Measurements from ENCODE around the gene BMF.
A peak's percentile ranks its signal among the peaks of the same experiment; 100 is the strongest.

The BMF gene

DNA sequence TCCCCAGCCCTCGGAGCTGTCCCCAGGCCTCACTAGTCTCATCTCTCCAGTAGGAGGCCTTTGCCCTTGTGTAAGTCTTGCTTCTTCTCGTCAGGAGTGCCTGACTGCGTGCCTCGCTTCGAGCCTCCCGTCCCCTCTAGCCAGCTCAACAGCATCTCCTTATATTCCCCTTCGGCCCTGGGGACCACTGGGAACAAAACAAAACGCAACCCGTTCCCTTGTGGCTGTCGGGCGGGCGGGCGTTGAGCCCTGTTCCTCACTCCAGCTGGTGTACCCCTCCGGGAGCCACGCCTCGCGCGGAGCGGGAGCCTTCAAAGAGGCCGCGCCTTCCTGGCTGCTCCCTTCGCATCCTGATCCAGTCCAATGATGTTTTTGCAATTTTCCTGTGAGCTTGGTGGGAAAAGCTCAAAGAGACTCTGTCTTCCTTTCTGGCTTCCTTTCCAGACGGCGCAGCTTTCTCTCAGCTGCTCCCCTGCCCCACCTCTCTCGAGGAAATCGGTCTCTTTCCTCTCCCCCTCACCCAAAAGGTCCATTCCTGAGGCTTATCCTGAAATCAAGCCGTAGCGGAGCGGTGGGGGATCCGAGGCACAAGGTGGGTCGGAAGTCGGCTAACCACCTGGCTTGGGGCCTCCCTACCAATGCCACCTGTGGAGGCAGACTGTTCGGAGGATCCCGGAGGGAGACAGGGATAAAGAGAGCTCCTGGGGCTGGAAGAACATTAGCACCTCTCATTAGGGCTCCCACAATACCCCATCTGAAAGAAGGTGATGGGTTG lies 36.3 kb downstream of the BMF start:
- H3K27ac Mint-ChIP-seq (ENCODE audit: low read depth): no peak overlapping the region
- DNase-seq (ENCODE audit: low spot score in 2 of 2) (no peak), ATAC-seq (replicated peaks; ENCODE audit: extremely low read depth, poor library complexity, severe bottlenecking) (no peak)
- no peaks in the 10 kb centered on the region for H3K27me3 Mint-ChIP-seq
- H3K36me3 Mint-ChIP-seq (ENCODE audit: insufficient read depth): no peaks in the 10 kb centered on the region
- no peaks in the 10 kb centered on the region for H3K9me3 Mint-ChIP-seq
- no peak overlapping the region for H3K4me3 Mint-ChIP-seq
- peaks cover 13% of the 10 kb centered on the region for H3K4me1 Mint-ChIP-seq

DNA sequence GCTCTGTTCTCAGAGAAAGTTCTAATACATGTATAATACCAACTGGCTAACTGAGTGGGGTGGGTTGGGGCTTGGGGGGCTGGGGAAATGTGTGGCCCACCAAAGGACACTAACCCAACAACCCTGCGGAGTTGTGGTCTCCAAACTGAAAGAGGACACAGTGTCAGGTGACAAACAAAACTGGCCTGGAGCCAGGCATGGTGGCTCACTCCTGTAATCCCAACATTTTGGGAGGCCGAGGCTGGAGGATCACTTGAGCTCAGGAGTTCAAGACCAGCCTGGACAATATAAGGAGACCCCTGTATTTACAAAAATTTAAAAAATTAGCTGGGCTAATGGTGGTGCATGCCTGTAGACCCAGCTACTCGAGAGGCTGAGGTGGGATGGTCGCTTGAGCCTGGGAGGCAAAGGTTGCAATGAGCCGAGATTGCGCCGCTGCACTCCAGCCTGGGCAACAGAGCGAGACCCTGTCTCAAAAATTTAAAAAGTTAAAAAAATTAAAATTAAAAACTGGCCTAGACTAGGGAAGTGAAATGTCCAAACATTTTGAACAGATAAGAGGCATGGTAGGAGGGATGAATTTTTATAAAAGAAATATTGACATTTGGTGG lies 38.0 kb downstream of the BMF start:
- no peak for ATAC-seq (replicated peaks; ENCODE audit: extremely low read depth, poor library complexity, severe bottlenecking)
- Mint-ChIP-seq H3K27ac (ENCODE audit: low read depth) (no peak overlapping the region), H3K4me1 (peaks cover 13% of the 10 kb centered on the region), H3K9me3 (no peaks in the 10 kb centered on the region), H3K36me3 (ENCODE audit: insufficient read depth) (no peaks in the 10 kb centered on the region), H3K27me3 (no peaks in the 10 kb centered on the region), H3K4me3 (no peak overlapping the region)
- DNase-seq (ENCODE audit: low spot score in 2 of 2): no peak

- DNase-seq (ENCODE audit: low spot score in 2 of 2) (no peak), ATAC-seq (replicated peaks; ENCODE audit: extremely low read depth, poor library complexity, severe bottlenecking) (no peak)
- no peak overlapping the region for H3K27ac Mint-ChIP-seq (ENCODE audit: low read depth)
- H3K4me3 Mint-ChIP-seq: no peak overlapping the region
- no peaks in the 10 kb centered on the region for H3K27me3 Mint-ChIP-seq
- peaks cover 13% of the 10 kb centered on the region for H3K4me1 Mint-ChIP-seq
- no peaks in the 10 kb centered on the region for H3K9me3 Mint-ChIP-seq
- H3K36me3 Mint-ChIP-seq (ENCODE audit: insufficient read depth): no peaks in the 10 kb centered on the region
Measured at GRCh38 chr15:40070166-40070557, 38.5 kb downstream of the BMF start.

GRCh38 chr15:40069178-40070165 lies 39.2 kb downstream of the BMF start:
- H3K27me3 Mint-ChIP-seq: no peaks in the 10 kb centered on the region
- no peaks in the 10 kb centered on the region for H3K9me3 Mint-ChIP-seq
- H3K4me1 Mint-ChIP-seq: peaks cover 11% of the 10 kb centered on the region
- no peaks in the 10 kb centered on the region for H3K36me3 Mint-ChIP-seq (ENCODE audit: insufficient read depth)
- H3K4me3 Mint-ChIP-seq: no peak overlapping the region
- DNase-seq (ENCODE audit: low spot score in 2 of 2) (no peak), ATAC-seq (replicated peaks; ENCODE audit: extremely low read depth, poor library complexity, severe bottlenecking) (no peak)
- H3K27ac Mint-ChIP-seq (ENCODE audit: low read depth): no peak overlapping the region

DNA sequence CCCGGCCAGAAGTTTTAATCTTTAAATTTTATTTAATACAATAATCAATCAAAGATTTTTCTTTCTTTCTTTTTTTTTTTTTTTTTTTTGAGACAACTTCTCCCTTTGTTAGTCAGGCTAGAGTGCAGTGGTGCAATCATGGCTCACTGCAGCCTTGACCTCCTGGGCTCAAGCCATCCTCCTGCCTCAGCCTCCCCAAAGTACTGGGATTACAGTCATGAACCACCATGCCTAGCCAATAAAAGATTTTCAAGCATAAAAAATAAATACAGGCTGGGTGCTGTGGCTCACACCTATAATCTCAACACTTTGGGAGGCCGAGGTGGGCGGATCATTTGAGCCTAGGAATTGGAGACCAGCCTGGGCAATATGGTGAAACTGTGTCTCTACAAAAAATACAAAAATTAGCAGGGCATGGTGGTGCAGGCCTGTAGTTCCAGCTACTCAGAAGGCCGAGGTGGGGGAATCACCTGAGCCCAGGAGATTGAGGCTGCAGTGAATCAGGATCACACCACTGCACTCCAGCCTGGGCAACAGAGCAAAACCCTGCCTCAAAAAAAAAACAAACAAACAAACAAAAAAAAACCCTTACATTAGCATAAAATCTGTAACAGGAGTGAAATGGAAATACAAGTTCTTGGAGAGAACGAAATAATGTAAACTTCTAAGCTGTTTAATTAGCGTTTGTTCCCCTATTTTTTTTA lies 40.6 kb downstream of the BMF start:
- Mint-ChIP-seq H3K4me1 (no peaks in the 10 kb centered on the region), H3K36me3 (ENCODE audit: insufficient read depth) (no peaks in the 10 kb centered on the region), H3K27ac (ENCODE audit: low read depth) (no peak overlapping the region), H3K9me3 (no peaks in the 10 kb centered on the region), H3K27me3 (no peaks in the 10 kb centered on the region), H3K4me3 (no peak overlapping the region)
- ATAC-seq (replicated peaks; ENCODE audit: extremely low read depth, poor library complexity, severe bottlenecking) (no peak), DNase-seq (ENCODE audit: low spot score in 2 of 2) (no peak)

GRCh38 chr15:40066589-40066988 lies 42.1 kb downstream of the BMF start:
- Mint-ChIP-seq H3K36me3 (ENCODE audit: insufficient read depth) (no peaks in the 10 kb centered on the region), H3K27me3 (no peaks in the 10 kb centered on the region), H3K4me1 (no peaks in the 10 kb centered on the region), H3K4me3 (no peak overlapping the region), H3K9me3 (no peaks in the 10 kb centered on the region), H3K27ac (ENCODE audit: low read depth) (no peak overlapping the region)
- no peak for DNase-seq (ENCODE audit: low spot score in 2 of 2)
- ATAC-seq (replicated peaks; ENCODE audit: extremely low read depth, poor library complexity, severe bottlenecking): no peak

DNA sequence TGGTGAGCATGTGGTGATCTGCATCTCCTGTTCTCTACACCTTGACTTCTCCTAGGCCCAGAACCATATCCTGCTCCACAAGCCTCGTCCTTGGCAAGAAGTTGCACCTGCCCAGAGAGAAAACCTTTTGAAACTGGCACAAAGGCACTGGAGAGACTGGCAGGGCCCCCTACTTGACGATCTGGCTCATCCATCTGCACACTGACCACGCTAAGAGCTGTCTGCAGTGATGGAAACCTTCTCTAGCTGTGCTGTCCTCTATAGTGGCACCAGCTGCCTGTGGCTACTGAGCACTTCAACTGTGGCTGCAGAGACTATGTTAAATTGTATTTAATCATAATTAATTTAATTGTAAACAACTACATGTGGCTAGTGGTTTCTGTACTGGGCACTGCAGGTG lies 43.5 kb downstream of the BMF start:
- no peak for ATAC-seq (replicated peaks; ENCODE audit: extremely low read depth, poor library complexity, severe bottlenecking)
- Mint-ChIP-seq H3K4me1 (no peaks in the 10 kb centered on the region), H3K27ac (ENCODE audit: low read depth) (no peak overlapping the region), H3K9me3 (no peaks in the 10 kb centered on the region), H3K27me3 (no peaks in the 10 kb centered on the region), H3K36me3 (ENCODE audit: insufficient read depth) (no peaks in the 10 kb centered on the region), H3K4me3 (no peak overlapping the region)
- no peak for DNase-seq (ENCODE audit: low spot score in 2 of 2)

DNA sequence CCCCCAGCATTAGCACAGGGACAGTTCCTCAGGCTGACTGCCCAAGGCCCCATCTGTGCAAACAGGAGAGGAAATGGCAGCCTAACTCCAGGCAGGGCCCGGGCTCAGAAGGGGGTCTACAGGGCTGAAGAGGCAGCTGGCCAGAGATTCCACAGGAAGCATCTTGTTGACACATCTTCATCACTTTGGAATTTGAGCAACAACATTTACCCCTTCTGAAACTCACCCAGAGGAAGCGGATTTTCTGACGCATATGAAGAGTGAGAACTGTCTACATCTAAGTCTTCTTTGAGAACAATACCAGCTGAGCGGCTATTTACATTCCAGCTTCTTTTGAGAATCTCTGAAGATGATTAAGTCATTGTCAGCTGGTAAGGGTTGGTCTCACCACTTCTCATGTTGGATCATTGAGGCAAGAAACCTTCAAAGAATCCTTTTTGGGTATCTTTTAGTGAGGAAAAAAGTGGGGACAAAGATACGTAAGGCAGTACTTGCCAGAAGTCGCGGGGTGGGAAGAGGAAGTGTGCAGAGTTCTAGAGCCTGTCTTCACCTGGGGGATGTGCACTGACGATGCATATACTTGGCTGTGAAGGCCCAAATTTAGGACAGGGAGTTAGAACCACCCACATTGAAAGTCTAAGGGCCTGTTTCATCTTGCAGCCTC lies 44.3 kb downstream of the BMF start:
- no peak overlapping the region for H3K27ac Mint-ChIP-seq (ENCODE audit: low read depth)

DNA sequence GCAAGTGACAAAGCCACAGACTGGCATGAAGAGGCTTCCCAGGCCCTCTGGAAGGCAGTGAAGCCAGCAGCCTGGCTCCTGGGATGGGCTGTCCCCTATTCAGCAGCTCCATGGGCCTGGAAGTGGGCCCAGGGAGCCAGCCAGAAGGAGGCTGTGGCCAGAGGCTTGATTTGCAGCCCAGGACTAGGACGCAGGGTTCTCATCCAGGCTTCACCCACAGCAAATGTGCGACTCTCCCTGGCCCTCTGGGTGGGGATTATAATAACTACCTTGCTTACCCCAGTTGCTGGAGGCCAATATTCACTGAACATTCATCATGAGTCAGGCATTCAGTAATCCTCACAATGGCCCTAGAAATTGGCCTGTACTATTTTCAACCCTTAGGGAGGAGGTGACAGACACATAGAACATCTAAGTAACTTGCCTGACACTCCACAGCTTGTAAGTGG lies 45.1 kb downstream of the BMF start:
- no peaks in the 10 kb centered on the region for H3K36me3 Mint-ChIP-seq (ENCODE audit: insufficient read depth)
- no peaks in the 10 kb centered on the region for H3K27me3 Mint-ChIP-seq
- H3K9me3 Mint-ChIP-seq: no peaks in the 10 kb centered on the region
- peaks cover 2% of the 10 kb centered on the region for H3K4me1 Mint-ChIP-seq
- no peak for DNase-seq (ENCODE audit: low spot score in 2 of 2)
- no peak overlapping the region for H3K4me3 Mint-ChIP-seq
- no peak overlapping the region for H3K27ac Mint-ChIP-seq (ENCODE audit: low read depth)
- no peak for ATAC-seq (replicated peaks; ENCODE audit: extremely low read depth, poor library complexity, severe bottlenecking)

More for the DNA sequence above, 44.3 kb downstream of the BMF start:
- Mint-ChIP-seq H3K4me3 (no peak overlapping the region), H3K4me1 (no peaks in the 10 kb centered on the region), H3K36me3 (ENCODE audit: insufficient read depth) (no peaks in the 10 kb centered on the region), H3K9me3 (no peaks in the 10 kb centered on the region), H3K27me3 (no peaks in the 10 kb centered on the region)
- ATAC-seq (replicated peaks; ENCODE audit: extremely low read depth, poor library complexity, severe bottlenecking) (no peak), DNase-seq (ENCODE audit: low spot score in 2 of 2) (no peak)

- DNase-seq (ENCODE audit: low spot score in 2 of 2) (no peak), ATAC-seq (replicated peaks; ENCODE audit: extremely low read depth, poor library complexity, severe bottlenecking) (no peak)
- Mint-ChIP-seq H3K36me3 (ENCODE audit: insufficient read depth) (no peaks in the 10 kb centered on the region), H3K4me3 (no peak overlapping the region), H3K27me3 (no peaks in the 10 kb centered on the region), H3K27ac (ENCODE audit: low read depth) (no peak overlapping the region), H3K4me1 (peaks cover 8% of the 10 kb centered on the region), H3K9me3 (no peaks in the 10 kb centered on the region)
Measured at GRCh38 chr15:40062816-40063562, 45.7 kb downstream of the BMF start.

- Mint-ChIP-seq H3K4me1 (peaks cover 13% of the 10 kb centered on the region), H3K27ac (ENCODE audit: low read depth) (no peak overlapping the region), H3K27me3 (no peaks in the 10 kb centered on the region), H3K4me3 (no peak overlapping the region), H3K9me3 (no peaks in the 10 kb centered on the region), H3K36me3 (ENCODE audit: insufficient read depth) (no peaks in the 10 kb centered on the region)
- DNase-seq (ENCODE audit: low spot score in 2 of 2) (no peak), ATAC-seq (replicated peaks; ENCODE audit: extremely low read depth, poor library complexity, severe bottlenecking) (peak; percentile 62)
Measured at GRCh38 chr15:40061212-40061901, 47.3 kb downstream of the BMF start.
